ENCODE measurements around the gene VSTM4. TPM values are rescaled to one million over a fixed set of nuclear protein-coding genes. Genes with fewer than 3 reads are reported as not detected.
A peak's percentile ranks its signal among the peaks of the same experiment; 100 is the strongest.

The VSTM4 gene
- total and polyA plus RNA-seq, 2 of the 4 experiments (the other 2 are of a cell fraction), result 2.4 to 2.9 TPM

- Histone ChIP-seq H2BK5ac (ENCODE audit: low read depth, low read length, poor library complexity, severe bottlenecking) (no peak overlapping the region), H3K9me1 (ENCODE audit: insufficient read depth, low read length) (peaks cover 25% of the 10 kb centered on the region), H4K91ac (ENCODE audit: insufficient read depth, low read depth, low read length) (peak overlapping the region; percentile 57), H3K23ac (ENCODE audit: low read depth, low read length) (no peak overlapping the region), H4K5ac (ENCODE audit: low read depth, low read length) (no peak overlapping the region), H3K36me3 (ENCODE audit: control insufficient read depth, insufficient read depth, low read length) (no peaks in the 10 kb centered on the region), H3K27ac (ENCODE audit: insufficient read depth, low read length) (no peak overlapping the region), H4K8ac (ENCODE audit: low read depth in 2 of 2, low read length in 2 of 2) (no peak overlapping the region), H2AFZ (replicated peaks; ENCODE audit: low read length, poor library complexity) (no peak overlapping the region), H3K27me3 (ENCODE audit: control insufficient read depth, insufficient read depth, low read length) (no peaks in the 10 kb centered on the region), H3K79me1 (ENCODE audit: low read depth in 1 of 2, low read length in 2 of 2) (no peaks in the 10 kb centered on the region), H2BK15ac (ENCODE audit: low read depth, low read length) (0 out of 3 replicates have a peak overlapping the region, but pooled peaks have one; percentile 3), H3K56ac (ENCODE audit: extremely low read depth, insufficient read depth, low read length) (no peak overlapping the region), H2AK9ac (replicated peaks; ENCODE audit: low read depth, low read length, poor library complexity) (no peak overlapping the region), H3K4me1 (ENCODE audit: control insufficient read depth, insufficient read depth, low read length) (peaks cover 12% of the 10 kb centered on the region), H3K4ac (ENCODE audit: low read depth, low read length) (peak overlapping the region; percentile 54), H4K20me1 (ENCODE audit: insufficient read depth, low read length) (no peaks in the 10 kb centered on the region), H3K18ac (ENCODE audit: low read depth, low read length) (peak overlapping the region; percentile 77; the same call in 1 of the 2 replicates), H2AK5ac (ENCODE audit: low read depth, low read length) (no peak overlapping the region), H3K4me3 (ENCODE audit: insufficient read depth, low read depth, low read length) (no peak overlapping the region), H2BK20ac (ENCODE audit: low read depth, low read length) (peak overlapping the region; percentile 48; the same call in 1 of the 2 replicates), H3K14ac (replicated peaks; ENCODE audit: low read depth, low read length) (0 out of 2 replicates have a peak overlapping the region, but pooled peaks have one; percentile 2), H3K9ac (ENCODE audit: low read depth, low read length) (no peak overlapping the region), H2BK120ac (ENCODE audit: low read depth, low read length) (peak overlapping the region; percentile 59), H3K9me3 (ENCODE audit: control insufficient read depth, insufficient read depth, low read length) (no peaks in the 10 kb centered on the region), H3K4me2 (ENCODE audit: low read depth, low read length) (no peak overlapping the region)
- BruUV-seq (replicated peaks), result no TSS peak
- TF ChIP-seq SMC3 (IDR thresholded peaks at IDR 0.05; ENCODE audit: low read depth, low read length), result no peak
- no peak for TF ChIP-seq CTCF (conservative IDR thresholded peaks at IDR 0.05; ENCODE audit: low read depth, low read length)
- TF ChIP-seq RAD21 (IDR thresholded peaks at IDR 0.05; ENCODE audit: low read length), result no peak
- no peak for TF ChIP-seq NFE2L2 (IDR thresholded peaks at IDR 0.05; ENCODE audit: low read depth, low read length)
- TF ChIP-seq RFX5 (IDR thresholded peaks at IDR 0.05; ENCODE audit: low read depth, low read length), result no peak
- no peak for TF ChIP-seq CEBPB (IDR thresholded peaks at IDR 0.05; ENCODE audit: low read depth, low read length)
- no peak for TF ChIP-seq CHD1 (IDR thresholded peaks at IDR 0.05; ENCODE audit: low read depth, low read length)
- no peak for TF ChIP-seq MAZ (IDR thresholded peaks at IDR 0.05; ENCODE audit: borderline replicate concordance, low read depth, low read length)
- no peak for TF ChIP-seq MAFK (IDR thresholded peaks at IDR 0.05; ENCODE audit: low read depth, low read length)
- TF ChIP-seq ELK1 (IDR thresholded peaks at IDR 0.05; ENCODE audit: borderline replicate concordance, low read depth, low read length), result no peak
- 50% methylated on average over 2 of the region's 7 CpGs; no CpG with 5 or more reads in 1 of the 2 experiments for WGBS, 2 experiments (ENCODE audit: extremely low coverage in 2 of 2, insufficient read length in 1 of 2)
- CTCF ChIA-PET, result interaction anchor here (0.7 kb wide), 1 partner anchor 24 kb away, joined by 3 read pairs; no protein-coding TSS in a partner anchor
- in situ Hi-C loops (cut with MboI; ENCODE audit: low sequenced_read_pairs) (no loop called here), dilution Hi-C loops (cut with HindIII; ENCODE audit: low sequenced_read_pairs, unreplicated experiment) (no loop called here), intact Hi-C loops (cut with micrococcal nuclease) (no loop called here)
- DNase-seq (no peak), ATAC-seq (ENCODE audit: low read depth) (no peak)
- POLR2A ChIA-PET (ENCODE audit: unreplicated experiment), result no interaction called here
These were observed 43.1 kb upstream of the VSTM4 start for GRCh38 chr10:49158404-49158803.
